Uterus (tissue), 4 donors: ENCODE measurements around the gene SPATA20. TPM values are rescaled to one million over a fixed set of nuclear protein-coding genes. Genes with fewer than 3 reads are reported as not detected.

Source experiments
- DNase-seq, 2 donors: peaks; one replicate each; pipeline ENCODE4 v3.0.0-alpha.2; 2019 to 2020
- H3K27ac ChIP-seq, 2 donors: fragments of 200-600 bp; sonication (generic); 1 replicate in 1 of 2; 2 replicates in 1 of 2; pipeline ENCODE4 v1.5.1; 2016 to 2018
- H3K27me3 ChIP-seq, 2 donors: fragments of 200-600 bp; sonication (generic); one replicate each; pipeline ENCODE4 v1.5.1; 2018 to 2019; ENCODE audit warnings: control low read depth in 1 of 2
- H3K36me3 ChIP-seq, 2 donors: fragments of 200-600 bp; sonication (generic); one replicate each; pipeline ENCODE4 v1.5.1; 2019; ENCODE audit warnings: control low read depth in 1 of 2
- H3K4me1 ChIP-seq, 2 donors: fragments of 200-600 bp; sonication (generic); one replicate each; pipeline ENCODE4 v1.5.1; 2018 to 2019; ENCODE audit warnings: control low read depth in 1 of 2
- H3K4me3 ChIP-seq, 2 donors: fragments of 200-600 bp; sonication (generic); 1 replicate in 1 of 2; 2 replicates in 1 of 2; pipeline ENCODE4 v1.5.1; 2018 to 2019; ENCODE audit warnings: mild to moderate bottlenecking in 1 of 2
- H3K9me3 ChIP-seq, 2 donors: fragments of 200-600 bp; sonication (generic); one replicate each; pipeline ENCODE4 v1.5.1; 2019; ENCODE audit warnings: control low read depth in 1 of 2
- POLR2A ChIP-seq, 2 donors: fragments of 450-650 bp; IDR thresholded peaks; one replicate each; pipeline ENCODE4 v1.6.1; 2016; ENCODE audit warnings: antibody characterized with exemption in 2 of 2, mild to moderate bottlenecking in 1 of 2, moderate library complexity in 1 of 2
- intact Hi-C: fragments of 100-400 bp; cut with DNase I; formaldehyde crosslinking; loops from one replicate; pipeline ENCODE4 v1.15.1; 2023; ENCODE audit warnings: low total_unique reads
- total RNA-seq, 4 donors: library from RNA; depleted of rRNA in 3 of 4; stranded (reverse); fragments of >200 nt in 3 of 4; gene quantifications; one replicate each; pipeline versions ENCODE4 v1.1.0 to v1.2.4, GENCODE V29; 2014 to 2023
- TF ChIP-seq, protein P1 (sequence below), 4 experiments: fragments of 200-600 bp in 2 of 4; fragments of 450-650 bp in 2 of 4; sonication (generic) in 2 of 4; IDR thresholded peaks; one replicate each; pipeline ENCODE4 v1.5.1; 2016 to 2019; ENCODE audit warnings: antibody characterized with exemption in 4 of 4, mild to moderate bottlenecking in 2 of 4, moderate library complexity in 1 of 4
- donor health status: DM: yes; HTN: yes; CAD: no.

SPATA20 gene
- total RNA-seq, 4 donors from 2014 or later, result 39.7 to 57.2 (median 46.2) TPM

DNA sequence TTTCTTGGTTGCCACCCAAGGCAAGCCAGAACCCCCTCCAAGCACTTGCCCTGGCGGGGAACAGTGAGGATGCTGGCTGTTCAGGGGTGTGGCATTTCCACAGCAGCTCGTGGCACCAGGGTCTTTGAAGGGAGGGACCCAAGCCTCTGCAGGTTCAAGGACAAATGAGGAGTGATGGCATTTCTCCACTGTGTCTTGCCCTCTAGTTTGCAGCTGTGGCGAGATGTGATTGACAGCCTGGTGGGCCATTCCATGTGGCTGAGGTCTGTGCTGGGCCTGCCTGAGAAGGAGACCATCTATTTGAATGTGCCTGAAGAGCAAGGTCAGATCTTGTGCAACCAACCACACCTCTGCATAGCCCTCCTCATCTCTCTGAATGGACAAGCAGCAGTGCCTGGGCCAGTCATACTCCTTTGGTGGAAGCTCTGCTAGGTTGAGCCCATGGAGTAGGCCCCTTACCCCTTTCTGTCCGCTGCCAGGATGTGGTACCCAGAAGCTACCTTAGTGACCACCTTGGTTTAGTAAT, 19.0 kb upstream of the SPATA20 start:
- TF ChIP-seq, protein P1, sequence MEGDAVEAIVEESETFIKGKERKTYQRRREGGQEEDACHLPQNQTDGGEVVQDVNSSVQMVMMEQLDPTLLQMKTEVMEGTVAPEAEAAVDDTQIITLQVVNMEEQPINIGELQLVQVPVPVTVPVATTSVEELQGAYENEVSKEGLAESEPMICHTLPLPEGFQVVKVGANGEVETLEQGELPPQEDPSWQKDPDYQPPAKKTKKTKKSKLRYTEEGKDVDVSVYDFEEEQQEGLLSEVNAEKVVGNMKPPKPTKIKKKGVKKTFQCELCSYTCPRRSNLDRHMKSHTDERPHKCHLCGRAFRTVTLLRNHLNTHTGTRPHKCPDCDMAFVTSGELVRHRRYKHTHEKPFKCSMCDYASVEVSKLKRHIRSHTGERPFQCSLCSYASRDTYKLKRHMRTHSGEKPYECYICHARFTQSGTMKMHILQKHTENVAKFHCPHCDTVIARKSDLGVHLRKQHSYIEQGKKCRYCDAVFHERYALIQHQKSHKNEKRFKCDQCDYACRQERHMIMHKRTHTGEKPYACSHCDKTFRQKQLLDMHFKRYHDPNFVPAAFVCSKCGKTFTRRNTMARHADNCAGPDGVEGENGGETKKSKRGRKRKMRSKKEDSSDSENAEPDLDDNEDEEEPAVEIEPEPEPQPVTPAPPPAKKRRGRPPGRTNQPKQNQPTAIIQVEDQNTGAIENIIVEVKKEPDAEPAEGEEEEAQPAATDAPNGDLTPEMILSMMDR (IDR thresholded peaks at IDR 0.05), result no peak
- TF ChIP-seq POLR2A (IDR thresholded peaks at IDR 0.05), result no peak
- H3K27me3 ChIP-seq, result peaks cover 0 to 6% of the 10 kb centered on the region in 2 donors
- intact Hi-C loops, result no loop called here
- H3K4me3 ChIP-seq, result no peak overlapping the region
- DNase-seq, result no peak
- H3K27ac ChIP-seq, result no peak overlapping the region
- peaks cover 0 to 6% of the 10 kb centered on the region in 2 donors for H3K4me1 ChIP-seq
- H3K36me3 ChIP-seq, result no peaks in the 10 kb centered on the region
- no peaks in the 10 kb centered on the region for H3K9me3 ChIP-seq

DNA sequence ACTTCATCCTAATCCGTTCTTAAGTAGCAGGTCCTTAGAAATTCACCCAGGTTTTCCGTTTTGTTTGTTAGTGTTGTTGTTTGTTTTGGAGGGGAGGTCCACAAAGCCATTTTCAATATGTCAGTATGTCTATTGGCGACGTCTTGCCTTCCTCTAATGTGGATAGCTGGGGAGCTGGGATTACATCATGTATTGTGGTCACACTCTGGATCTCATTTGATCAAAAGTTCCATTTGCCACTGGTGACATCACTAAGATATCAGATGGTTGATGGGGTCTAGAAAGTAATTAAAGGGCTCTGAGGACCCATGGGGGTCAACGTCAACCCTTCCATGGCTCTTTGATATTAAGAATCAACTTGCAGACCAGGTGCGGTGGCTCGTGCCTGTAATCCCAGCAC, 17.1 kb upstream of the SPATA20 start:
- no peak overlapping the region for H3K27ac ChIP-seq
- peaks cover 0 to 17% of the 10 kb centered on the region in 2 donors for H3K4me1 ChIP-seq
- peaks cover 0 to 6% of the 10 kb centered on the region in 2 donors for H3K27me3 ChIP-seq
- H3K9me3 ChIP-seq, result no peaks in the 10 kb centered on the region
- no peaks in the 10 kb centered on the region for H3K36me3 ChIP-seq
- H3K4me3 ChIP-seq, result no peak overlapping the region
- DNase-seq, result no peak
- intact Hi-C loops, result no loop called here
- no peak for TF ChIP-seq POLR2A (IDR thresholded peaks at IDR 0.05)
- TF ChIP-seq, protein P1 (IDR thresholded peaks at IDR 0.05), result no peak

DNA sequence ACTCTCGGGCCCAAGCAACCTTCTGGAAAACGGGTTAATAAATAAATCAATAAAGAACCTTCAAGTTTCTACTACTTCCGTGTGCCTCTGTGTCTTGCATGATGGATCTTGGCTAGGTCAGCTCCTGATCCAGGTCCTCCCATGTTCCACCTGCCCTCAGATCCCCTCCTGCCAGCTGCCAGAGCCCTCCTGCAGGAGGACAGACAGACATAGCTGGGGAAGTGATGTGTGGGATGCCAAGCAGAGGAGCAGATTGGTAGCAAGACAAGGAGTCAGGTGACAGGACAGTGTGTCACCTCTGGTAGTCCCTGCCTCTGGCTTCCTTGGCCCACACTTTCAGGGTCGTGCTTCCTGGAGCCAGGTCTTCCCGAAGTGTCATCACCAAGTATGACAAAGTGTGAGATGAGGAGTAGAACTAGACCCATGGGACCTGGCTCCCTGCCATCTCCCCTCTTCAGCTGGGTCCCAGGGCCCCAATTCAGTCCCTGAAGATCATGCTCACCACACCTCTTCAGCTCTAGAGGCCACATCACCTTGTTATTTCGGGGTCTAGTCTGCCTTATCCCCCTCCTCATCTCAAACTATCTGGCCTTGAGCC, 15.4 kb upstream of the SPATA20 start:
- Histone ChIP-seq H3K36me3 (no peaks in the 10 kb centered on the region), H3K27ac (no peak overlapping the region), H3K9me3 (no peaks in the 10 kb centered on the region), H3K27me3 (peaks cover 0 to 6% of the 10 kb centered on the region in 2 donors), H3K4me1 (peaks cover 0 to 17% of the 10 kb centered on the region in 2 donors), H3K4me3 (no peak overlapping the region)
- intact Hi-C loops, result no loop called here
- DNase-seq, result no peak
- TF ChIP-seq, protein P1 (IDR thresholded peaks at IDR 0.05), result no peak
- no peak for TF ChIP-seq POLR2A (IDR thresholded peaks at IDR 0.05)

DNA sequence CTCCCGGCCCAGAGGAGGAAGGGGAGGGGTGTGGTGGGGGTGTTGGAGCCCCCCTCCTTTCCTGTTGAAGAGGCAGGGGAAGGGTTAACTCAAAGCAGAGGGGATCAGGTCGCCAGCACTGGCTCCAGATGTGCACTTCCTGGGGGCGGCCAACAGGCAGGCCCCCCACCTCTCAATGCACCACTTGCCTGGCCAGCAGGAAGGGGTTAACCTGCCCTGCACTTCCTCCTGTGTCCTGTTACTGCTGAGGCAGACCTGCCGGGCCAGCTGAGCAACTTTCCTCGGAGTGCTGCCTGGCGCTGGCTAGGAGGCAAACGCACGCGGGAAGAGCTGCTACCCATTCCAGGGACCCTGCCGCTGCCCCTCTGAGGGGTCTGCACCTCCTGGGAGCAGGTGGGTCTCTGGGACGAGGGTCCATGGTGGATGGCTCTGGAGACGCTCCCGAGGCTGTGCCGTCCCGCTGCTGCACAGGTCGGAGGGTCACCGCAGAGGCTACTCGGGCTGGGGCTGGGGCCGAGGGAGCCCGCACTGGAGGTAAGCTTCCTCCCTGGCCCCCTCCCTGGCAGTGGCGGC, 14.4 kb upstream of the SPATA20 start, which contains the start of gene EPN3:
Gene EPN3 (plus strand): TSS at position 284 of the 573 bp plus-strand sequence. CDS start 3,822 bp downstream, outside the sequence.
- intact Hi-C loops, result no loop called here
- DNase-seq, result no peak
- Histone ChIP-seq H3K27ac (no peak within 1 kb of the TSS), H3K27me3 (peaks cover 0 to 6% of the 10 kb centered on the region in 2 donors), H3K9me3 (no peaks in the 10 kb centered on the region), H3K4me1 (peaks cover 0 to 17% of the 10 kb centered on the region in 2 donors), H3K4me3 (peak within 1 kb of the TSS in 1 of 2 donors; percentile 5), H3K36me3 (no peaks in the 10 kb centered on the region)
- no peak for TF ChIP-seq POLR2A (IDR thresholded peaks at IDR 0.05)
- TF ChIP-seq, protein P1 (IDR thresholded peaks at IDR 0.05), result no peak

DNA sequence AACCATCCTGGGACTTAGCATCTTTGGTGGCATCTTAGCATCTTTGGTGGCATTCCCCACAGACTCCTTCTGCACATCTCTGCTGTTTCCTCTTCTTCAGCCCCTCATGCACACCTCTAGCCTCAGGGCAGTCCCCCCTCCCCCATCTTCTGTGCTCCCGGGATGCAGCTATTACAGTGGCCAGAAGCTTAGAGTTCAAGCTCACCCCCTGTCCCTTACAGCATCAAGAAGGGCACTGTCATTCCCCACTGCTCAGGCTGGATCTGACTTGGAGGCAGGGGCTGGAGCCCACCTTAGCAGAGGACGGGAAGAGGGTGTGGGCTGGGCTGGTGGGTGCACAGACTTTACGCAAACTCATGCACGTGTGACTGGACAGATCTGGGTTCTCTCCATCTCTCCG, 13.8 kb upstream of the SPATA20 start:
- DNase-seq, result no peak
- peaks cover 0 to 6% of the 10 kb centered on the region in 2 donors for H3K27me3 ChIP-seq
- H3K4me3 ChIP-seq, result peak overlapping the region in 1 of 2 donors; percentile 5

More for the DNA sequence above, 13.8 kb upstream of the SPATA20 start:
- Histone ChIP-seq H3K9me3 (no peaks in the 10 kb centered on the region), H3K27ac (no peak overlapping the region), H3K36me3 (no peaks in the 10 kb centered on the region), H3K4me1 (peaks cover 0 to 17% of the 10 kb centered on the region in 2 donors)
- intact Hi-C loops, result no loop called here
- no peak for TF ChIP-seq POLR2A (IDR thresholded peaks at IDR 0.05)
- TF ChIP-seq, protein P1 (IDR thresholded peaks at IDR 0.05), result no peak
